ACC112 (cell line): Measurements from ENCODE around the gene WDR81.

ENCODE experiments used
- H2AFZ ChIP-seq: fragments of 200-600 bp; sonication (generic); one replicate; pipeline ENCODE4 v1.6.0; 2017; ENCODE audit warnings: antibody characterized with exemption, low read length; ENCODE audit not compliant: unreplicated experiment
- H3K27ac ChIP-seq: fragments of 200-600 bp; sonication (generic); 2 replicates; pipeline ENCODE4 v1.5.1; 2014; ENCODE audit warnings: low read depth, mild to moderate bottlenecking, antibody characterized with exemption, low read length, moderate library complexity
- H3K27me3 ChIP-seq: fragments of 200-600 bp; sonication (generic); 2 replicates; pipeline ENCODE4 v1.6.1; 2014; ENCODE audit warnings: mild to moderate bottlenecking, antibody characterized with exemption, low read length, moderate library complexity, mixed read lengths; ENCODE audit not compliant: insufficient read depth
- H3K36me3 ChIP-seq: fragments of 200-600 bp; sonication (generic); 2 replicates; pipeline ENCODE4 v1.6.1; 2016; ENCODE audit warnings: mild to moderate bottlenecking, antibody characterized with exemption, low read length, moderate library complexity, mixed read lengths; ENCODE audit not compliant: insufficient read depth
- H3K4me1 ChIP-seq: fragments of 200-600 bp; sonication (generic); one replicate; pipeline ENCODE4 v1.6.1; 2016; ENCODE audit warnings: low read length, mixed read lengths; ENCODE audit not compliant: insufficient read depth, unreplicated experiment, control insufficient read depth
- H3K4me3 ChIP-seq: fragments of 200-600 bp; sonication (generic); 2 replicates; pipeline ENCODE4 v1.5.1; 2014; ENCODE audit warnings: mild to moderate bottlenecking, low read depth, low read length
- H3K79me2 ChIP-seq: fragments of 200-600 bp; sonication (generic); one replicate; pipeline ENCODE4 v1.6.0; 2016; ENCODE audit warnings: low read length; ENCODE audit not compliant: control insufficient read depth, unreplicated experiment, insufficient read depth

The WDR81 gene

DNA sequence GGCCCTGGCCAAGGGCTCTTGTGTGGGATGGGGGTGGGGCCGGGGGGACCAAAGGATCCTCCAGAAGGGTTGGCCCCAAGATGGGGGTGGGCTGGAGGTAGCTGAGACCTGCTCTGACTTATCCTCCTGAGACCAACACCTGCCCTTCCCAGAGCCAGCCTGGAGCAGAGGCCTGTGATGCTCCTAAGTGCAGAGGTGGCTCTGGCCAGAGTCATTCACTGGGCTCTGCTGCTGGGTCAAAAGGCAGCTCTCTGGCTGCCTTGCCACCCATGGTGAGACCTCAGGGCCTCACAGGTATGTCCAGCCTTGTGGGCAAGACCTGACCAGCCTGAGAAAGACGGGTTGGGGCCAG is 18.6 kb downstream of the WDR81 start:
- Histone ChIP-seq H3K4me1 (no peaks in the 10 kb centered on the region), H3K4me3 (no peak overlapping the region), H3K36me3 (no peaks in the 10 kb centered on the region), H3K27me3 (no peaks in the 10 kb centered on the region), H3K27ac (no peak overlapping the region), H3K79me2 (no peaks in the 10 kb centered on the region), H2AFZ (no peak overlapping the region)

DNA sequence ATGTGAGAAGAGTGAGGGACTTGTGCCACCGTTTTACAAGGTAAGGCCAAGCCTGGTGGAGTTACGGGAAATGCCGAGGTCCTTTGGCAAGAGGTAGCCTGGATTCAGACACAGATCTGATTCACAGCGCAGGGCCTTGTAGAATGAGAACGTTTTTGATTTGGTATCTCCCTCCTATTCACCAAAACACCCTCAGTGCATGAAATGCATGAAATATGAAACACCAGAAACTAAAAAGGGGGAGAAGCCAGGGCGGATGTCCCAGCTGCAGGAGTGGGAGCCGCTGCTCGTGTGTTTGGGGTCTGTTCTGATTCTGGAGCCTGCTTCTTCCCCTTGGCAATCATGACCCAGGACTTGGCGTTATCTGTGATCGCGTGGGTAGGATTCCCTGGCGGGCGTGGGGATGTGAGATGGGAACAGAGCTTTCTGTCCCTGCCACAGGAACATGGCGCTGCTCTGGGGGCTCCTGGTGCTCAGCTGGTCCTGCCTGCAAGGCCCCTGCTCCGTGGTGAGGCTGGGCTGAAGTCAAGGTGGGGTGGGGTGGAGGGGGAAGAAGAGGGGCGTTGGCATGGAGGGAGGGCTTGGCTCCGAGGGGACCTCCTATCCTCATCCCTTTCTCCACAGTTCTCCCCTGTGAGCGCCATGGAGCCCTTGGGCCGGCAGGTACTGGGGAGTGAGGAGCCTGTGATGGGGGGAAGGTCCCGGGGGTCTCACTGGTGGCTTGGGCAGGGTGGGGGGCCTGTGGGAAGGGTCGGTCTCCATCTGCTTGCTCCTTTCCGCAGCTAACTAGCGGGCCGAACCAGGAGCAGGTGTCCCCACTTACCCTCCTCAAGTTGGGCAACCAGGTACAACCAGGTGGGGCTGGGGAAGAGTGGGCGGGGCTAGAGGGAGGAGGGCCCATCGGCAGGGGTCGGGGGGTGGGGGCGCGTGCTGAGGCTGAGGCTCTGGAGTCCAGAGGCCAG is 20.3 kb downstream of the WDR81 start:
- Histone ChIP-seq H3K4me1 (no peaks in the 10 kb centered on the region), H3K4me3 (no peak overlapping the region), H3K79me2 (no peaks in the 10 kb centered on the region), H2AFZ (no peak overlapping the region), H3K36me3 (no peaks in the 10 kb centered on the region), H3K27ac (no peak overlapping the region), H3K27me3 (no peaks in the 10 kb centered on the region)

DNA sequence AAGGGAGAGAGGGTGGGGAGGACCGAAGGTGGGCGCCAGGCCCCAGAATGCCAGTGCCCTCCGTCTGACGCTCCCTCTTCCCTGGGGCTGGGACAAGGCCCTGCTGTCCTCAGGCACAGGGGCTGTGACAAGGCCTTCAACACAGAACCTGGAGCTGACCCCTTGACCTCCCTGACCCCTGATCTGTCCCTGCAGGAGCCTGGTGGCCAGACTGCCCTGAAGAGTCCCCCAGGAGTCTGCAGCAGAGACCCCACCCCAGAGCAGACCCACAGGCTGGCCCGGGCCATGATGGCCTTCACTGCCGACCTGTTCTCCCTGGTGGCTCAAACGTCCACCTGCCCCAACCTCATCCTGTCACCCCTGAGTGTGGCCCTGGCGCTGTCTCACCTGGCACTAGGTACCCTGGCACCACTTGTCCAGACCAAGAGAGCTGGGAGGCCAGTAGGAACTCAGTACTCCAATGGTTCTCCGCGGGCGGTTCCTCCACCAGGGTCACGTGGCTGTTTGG is 21.1 kb downstream of the WDR81 start:
- H3K27ac ChIP-seq: no peak overlapping the region

DNA sequence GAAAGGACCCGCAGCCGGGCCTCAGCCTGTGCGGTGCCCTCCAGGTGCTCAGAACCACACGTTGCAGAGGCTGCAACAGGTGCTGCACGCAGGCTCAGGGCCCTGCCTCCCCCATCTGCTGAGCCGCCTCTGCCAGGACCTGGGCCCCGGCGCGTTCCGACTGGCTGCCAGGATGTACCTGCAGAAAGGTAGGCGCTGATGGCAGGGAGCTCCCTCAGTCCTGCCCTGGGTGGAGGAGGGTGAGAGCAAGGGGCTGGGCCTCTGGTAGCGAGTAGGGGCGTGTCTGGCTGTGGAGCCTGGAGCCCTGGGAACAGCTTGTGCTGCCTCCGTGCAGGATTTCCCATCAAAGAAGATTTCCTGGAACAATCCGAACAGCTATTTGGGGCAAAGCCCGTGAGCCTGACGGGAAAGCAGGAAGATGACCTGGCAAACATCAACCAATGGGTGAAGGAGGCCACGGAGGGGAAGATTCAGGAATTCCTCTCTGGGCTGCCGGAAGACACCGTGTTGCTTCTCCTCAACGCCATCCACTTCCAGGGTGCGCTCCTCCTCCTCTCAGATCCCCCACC is 22.6 kb downstream of the WDR81 start:
- Histone ChIP-seq H3K36me3 (no peaks in the 10 kb centered on the region), H3K4me1 (no peaks in the 10 kb centered on the region), H3K27ac (no peak overlapping the region), H2AFZ (no peak overlapping the region), H3K4me3 (no peak overlapping the region), H3K79me2 (no peaks in the 10 kb centered on the region), H3K27me3 (no peaks in the 10 kb centered on the region)

More for the DNA sequence above, 21.1 kb downstream of the WDR81 start:
- Histone ChIP-seq H3K36me3 (no peaks in the 10 kb centered on the region), H3K4me1 (no peaks in the 10 kb centered on the region), H3K27me3 (no peaks in the 10 kb centered on the region), H2AFZ (no peak overlapping the region), H3K4me3 (no peak overlapping the region), H3K79me2 (no peaks in the 10 kb centered on the region)

DNA sequence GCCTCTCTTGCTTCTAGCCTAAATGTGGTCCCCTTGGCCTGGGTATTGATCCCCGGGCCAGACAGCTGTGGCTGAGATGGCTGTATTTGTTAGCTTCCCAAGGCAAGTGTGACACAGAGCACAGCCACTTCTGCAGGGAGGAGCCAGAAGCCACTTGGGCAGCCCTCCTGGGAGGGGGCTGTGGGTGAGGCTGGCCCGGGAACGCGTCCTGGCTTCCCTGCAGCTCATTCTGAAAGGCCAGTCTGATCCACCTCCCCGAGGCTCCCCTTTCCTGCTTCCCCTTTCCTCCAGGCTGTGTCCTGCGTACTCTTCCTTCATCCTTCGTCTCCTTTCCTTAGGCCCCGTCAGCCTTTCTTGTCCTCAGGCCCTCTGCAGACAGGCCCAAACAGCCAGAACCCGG is 26.1 kb downstream of the WDR81 start:
- Histone ChIP-seq H3K4me1 (peaks cover 6% of the 10 kb centered on the region), H2AFZ (no peak overlapping the region), H3K27ac (no peak overlapping the region), H3K27me3 (no peaks in the 10 kb centered on the region), H3K36me3 (no peaks in the 10 kb centered on the region), H3K4me3 (no peak overlapping the region), H3K79me2 (no peaks in the 10 kb centered on the region)

DNA sequence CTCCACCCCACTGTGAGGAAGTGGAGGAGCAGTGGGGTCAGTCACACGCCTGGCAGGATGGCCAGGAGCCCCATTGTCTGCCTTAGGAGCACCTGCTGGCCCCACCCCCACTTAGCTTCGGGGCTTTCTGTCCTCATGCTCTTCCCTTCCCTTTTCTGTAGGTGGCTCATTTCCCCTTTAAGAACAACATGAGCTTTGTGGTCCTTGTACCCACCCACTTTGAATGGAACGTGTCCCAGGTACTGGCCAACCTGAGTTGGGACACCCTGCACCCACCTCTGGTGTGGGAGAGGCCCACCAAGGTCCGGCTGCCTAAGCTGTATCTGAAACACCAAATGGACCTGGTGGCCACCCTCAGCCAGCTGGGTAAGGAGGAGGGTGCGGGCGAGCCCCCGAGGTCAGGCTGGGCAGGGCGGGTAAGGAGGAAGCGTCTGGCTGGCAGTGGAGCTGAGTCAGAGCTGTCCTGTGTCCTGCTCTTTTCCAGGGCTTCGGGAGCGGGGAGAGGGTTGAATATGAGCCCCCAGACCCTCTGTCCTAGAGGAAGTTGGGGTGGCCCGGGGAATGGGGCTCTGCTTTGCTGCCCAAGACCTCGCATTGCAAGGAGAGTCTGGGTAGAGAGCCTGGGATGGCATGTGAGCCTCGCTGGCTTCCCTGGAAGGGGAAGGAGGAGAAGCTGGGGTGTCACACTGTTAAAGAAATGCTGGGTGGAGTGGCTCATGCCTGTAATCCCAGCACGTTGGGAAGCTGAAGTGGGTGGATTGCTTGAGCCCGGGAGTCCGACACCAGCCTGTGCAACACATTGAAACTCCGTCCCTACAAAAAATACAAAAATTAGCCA is 28.1 kb downstream of the WDR81 start:
- no peak overlapping the region for H3K4me3 ChIP-seq
- H2AFZ ChIP-seq: no peak overlapping the region
- H3K27me3 ChIP-seq: no peaks in the 10 kb centered on the region
- no peaks in the 10 kb centered on the region for H3K79me2 ChIP-seq
- H3K4me1 ChIP-seq: peaks cover 6% of the 10 kb centered on the region
- no peaks in the 10 kb centered on the region for H3K36me3 ChIP-seq
- H3K27ac ChIP-seq: no peak overlapping the region

DNA sequence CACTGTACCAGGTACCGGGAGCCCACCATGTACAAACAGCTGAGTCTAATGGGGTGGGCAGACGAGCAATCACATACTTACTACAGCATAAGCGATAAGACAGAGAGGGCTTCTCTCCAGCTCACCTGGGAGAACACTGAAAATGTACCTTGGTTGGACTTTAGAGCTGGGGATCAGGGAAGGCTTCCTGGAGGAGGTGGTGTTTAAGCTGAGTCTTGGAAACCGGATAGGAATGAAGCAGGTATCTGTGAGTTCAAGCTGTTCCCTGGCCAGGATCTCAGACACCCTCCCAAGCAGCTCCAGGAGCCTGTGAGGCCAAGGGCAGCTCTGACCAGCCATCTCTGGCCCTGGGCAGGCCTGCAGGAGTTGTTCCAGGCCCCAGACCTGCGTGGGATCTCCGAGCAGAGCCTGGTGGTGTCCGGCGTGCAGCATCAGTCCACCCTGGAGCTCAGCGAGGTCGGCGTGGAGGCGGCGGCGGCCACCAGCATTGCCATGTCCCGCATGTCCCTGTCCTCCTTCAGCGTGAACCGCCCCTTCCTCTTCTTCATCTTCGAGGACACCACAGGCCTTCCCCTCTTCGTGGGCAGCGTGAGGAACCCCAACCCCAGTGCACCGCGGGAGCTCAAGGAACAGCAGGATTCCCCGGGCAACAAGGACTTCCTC is 29.4 kb downstream of the WDR81 start:
- H3K79me2 ChIP-seq: no peaks in the 10 kb centered on the region
- H2AFZ ChIP-seq: no peak overlapping the region
- H3K27ac ChIP-seq: no peak overlapping the region

DNA sequence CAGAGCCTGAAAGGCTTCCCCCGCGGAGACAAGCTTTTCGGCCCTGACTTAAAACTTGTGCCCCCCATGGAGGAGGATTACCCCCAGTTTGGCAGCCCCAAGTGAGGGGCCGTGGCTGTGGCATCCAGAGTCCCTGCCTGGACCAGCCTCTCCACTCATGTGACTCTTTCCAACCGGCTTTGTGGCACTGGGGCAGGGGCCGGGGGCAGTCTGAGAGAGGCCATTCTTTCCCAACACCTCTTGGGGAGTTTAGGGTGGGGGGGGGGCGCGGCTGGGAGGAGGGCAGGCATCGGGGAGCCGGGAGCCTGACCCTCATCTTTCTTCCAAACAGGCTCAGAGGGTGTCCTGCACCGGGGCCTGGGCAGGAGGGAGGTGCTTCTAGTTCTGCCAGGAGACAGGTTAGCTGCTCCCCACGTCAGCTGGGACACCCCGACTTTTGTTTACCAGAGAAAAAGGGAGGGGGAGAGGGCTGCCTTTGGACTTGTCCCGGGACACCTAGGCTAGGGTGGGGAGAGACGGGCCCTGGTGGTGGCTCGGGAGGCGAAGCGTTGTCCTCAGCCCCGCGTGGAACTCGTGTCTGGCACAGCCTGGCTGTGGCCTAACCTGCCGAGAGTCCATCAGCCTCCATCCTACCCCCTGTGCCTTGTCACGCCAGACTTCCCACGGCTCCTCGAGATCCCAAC is 30.1 kb downstream of the WDR81 start:
- H3K4me3 ChIP-seq: no peak overlapping the region
- no peak overlapping the region for H3K27ac ChIP-seq
- H3K79me2 ChIP-seq: no peaks in the 10 kb centered on the region
- no peaks in the 10 kb centered on the region for H3K36me3 ChIP-seq
- peaks cover 6% of the 10 kb centered on the region for H3K4me1 ChIP-seq
- H2AFZ ChIP-seq: no peak overlapping the region
- H3K27me3 ChIP-seq: no peaks in the 10 kb centered on the region

More for the DNA sequence above, 29.4 kb downstream of the WDR81 start:
- Histone ChIP-seq H3K36me3 (no peaks in the 10 kb centered on the region), H3K27me3 (no peaks in the 10 kb centered on the region), H3K4me1 (peaks cover 6% of the 10 kb centered on the region), H3K4me3 (no peak overlapping the region)

DNA sequence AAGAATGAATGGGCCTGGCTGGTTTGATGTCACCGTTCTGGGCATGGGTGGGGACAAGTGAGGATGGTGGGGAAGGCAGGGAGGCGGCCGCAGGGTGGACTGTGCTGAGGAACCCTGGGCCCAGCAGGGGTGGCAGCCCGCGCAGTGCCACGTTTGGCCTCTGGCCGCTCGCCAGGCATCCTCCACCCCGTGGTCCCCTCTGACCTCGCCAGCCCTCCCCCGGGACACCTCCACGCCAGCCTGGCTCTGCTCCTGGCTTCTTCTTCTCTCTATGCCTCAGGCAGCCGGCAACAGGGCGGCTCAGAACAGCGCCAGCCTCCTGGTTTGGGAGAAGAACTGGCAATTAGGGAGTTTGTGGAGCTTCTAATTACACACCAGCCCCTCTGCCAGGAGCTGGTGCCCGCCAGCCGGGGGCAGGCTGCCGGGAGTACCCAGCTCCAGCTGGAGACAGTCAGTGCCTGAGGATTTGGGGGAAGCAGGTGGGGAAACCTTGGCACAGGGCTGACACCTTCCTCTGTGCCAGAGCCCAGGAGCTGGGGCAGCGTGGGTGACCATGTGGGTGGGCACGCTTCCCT is 30.8 kb downstream of the WDR81 start:
- H3K79me2 ChIP-seq: no peaks in the 10 kb centered on the region
- H3K36me3 ChIP-seq: no peaks in the 10 kb centered on the region
- H3K27me3 ChIP-seq: no peaks in the 10 kb centered on the region
- no peak overlapping the region for H3K27ac ChIP-seq
- H3K4me1 ChIP-seq: peaks cover 6% of the 10 kb centered on the region
- no peak overlapping the region for H2AFZ ChIP-seq
- no peak overlapping the region for H3K4me3 ChIP-seq
